Thyroid gland (tissue), 4 donors: ENCODE data around the gene PRELID3B.

Source experiments
- POLR2A ChIP-seq, 2 donors: fragments of 450-650 bp; IDR thresholded peaks; one replicate each; pipeline ENCODE4 v1.6.1; 2017; ENCODE audit warnings: antibody characterized with exemption in 2 of 2, mild to moderate bottlenecking in 2 of 2, moderate library complexity in 1 of 2
- TF ChIP-seq, protein P1 (sequence below), 6 experiments: fragments of 200-600 bp in 3 of 6; fragments of 450-650 bp in 3 of 6; sonication (generic) in 3 of 6; IDR thresholded peaks; one replicate each; pipeline ENCODE4 v1.5.1; 2016 to 2019; ENCODE audit warnings: antibody characterized with exemption in 6 of 6, mild to moderate bottlenecking in 2 of 6, inconsistent platforms in 1 of 6, moderate library complexity in 1 of 6

GRCh38 chr20:59032023-59032712, 10.4 kb downstream of the PRELID3B start, which contains the start of gene ATP5F1E:
- TF ChIP-seq, protein P1, sequence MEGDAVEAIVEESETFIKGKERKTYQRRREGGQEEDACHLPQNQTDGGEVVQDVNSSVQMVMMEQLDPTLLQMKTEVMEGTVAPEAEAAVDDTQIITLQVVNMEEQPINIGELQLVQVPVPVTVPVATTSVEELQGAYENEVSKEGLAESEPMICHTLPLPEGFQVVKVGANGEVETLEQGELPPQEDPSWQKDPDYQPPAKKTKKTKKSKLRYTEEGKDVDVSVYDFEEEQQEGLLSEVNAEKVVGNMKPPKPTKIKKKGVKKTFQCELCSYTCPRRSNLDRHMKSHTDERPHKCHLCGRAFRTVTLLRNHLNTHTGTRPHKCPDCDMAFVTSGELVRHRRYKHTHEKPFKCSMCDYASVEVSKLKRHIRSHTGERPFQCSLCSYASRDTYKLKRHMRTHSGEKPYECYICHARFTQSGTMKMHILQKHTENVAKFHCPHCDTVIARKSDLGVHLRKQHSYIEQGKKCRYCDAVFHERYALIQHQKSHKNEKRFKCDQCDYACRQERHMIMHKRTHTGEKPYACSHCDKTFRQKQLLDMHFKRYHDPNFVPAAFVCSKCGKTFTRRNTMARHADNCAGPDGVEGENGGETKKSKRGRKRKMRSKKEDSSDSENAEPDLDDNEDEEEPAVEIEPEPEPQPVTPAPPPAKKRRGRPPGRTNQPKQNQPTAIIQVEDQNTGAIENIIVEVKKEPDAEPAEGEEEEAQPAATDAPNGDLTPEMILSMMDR (IDR thresholded peaks at IDR 0.05), result no peak
- TF ChIP-seq POLR2A (IDR thresholded peaks at IDR 0.05), result peak; percentile 80 to 92
